ENCODE results near the gene DCC.

GRCh38 chr18:52615321-52615720, 275.3 kb downstream of the DCC start:
- no peak for TF ChIP-seq CTCF (IDR thresholded peaks at IDR 0.05)
- no peak for TF ChIP-seq POLR2A (IDR thresholded peaks at IDR 0.05)

Measured in testis (tissue), 2 donors.